Hematopoietic multipotent progenitor cell treated with erythropoietin and hydrocortisone succinate and interleukin-3 and kit ligand, for 17 days (in vitro differentiated cells): Measurements from ENCODE around the gene BCL2L11.
"Not testable (repeated sequence)": the region's sequence is repeated elsewhere in the genome, so short reads cannot be mapped to it uniquely, and the experiment has no call there.

Experiments
- DNase-seq: peaks from one replicate; pipeline ENCODE4 v3.0.0-alpha.2; 2015; ENCODE audit warnings: low spot score

Gene BCL2L11

GRCh38 chr2:111120253-111121027, at the start of gene BCL2L11:
Gene BCL2L11 (plus strand): TSS chr2:111120914. CDS start chr2:111123746, 2,832 bp downstream.
- DNase-seq, result peak; percentile 92

- no peak for DNase-seq
Observed at GRCh38 chr2:111071600-111072171, 49.0 kb upstream of the BCL2L11 start.

GRCh38 chr2:111072220-111072871, 48.4 kb upstream of the BCL2L11 start:
- no peak for DNase-seq

GRCh38 chr2:111082659-111083058, 38.1 kb upstream of the BCL2L11 start:
- DNase-seq, result not testable (repeated sequence)

GRCh38 chr2:111091811-111092211, 28.9 kb upstream of the BCL2L11 start:
- DNase-seq, result no peak

GRCh38 chr2:111094691-111095090, 26.0 kb upstream of the BCL2L11 start:
- no peak for DNase-seq

GRCh38 chr2:111095434-111095833, 25.3 kb upstream of the BCL2L11 start:
- DNase-seq, result no peak

GRCh38 chr2:111099402-111099801, 21.3 kb upstream of the BCL2L11 start:
- DNase-seq, result no peak

GRCh38 chr2:111100087-111100764, 20.5 kb upstream of the BCL2L11 start:
- no peak for DNase-seq

- DNase-seq, result no peak
Observed at GRCh38 chr2:111100765-111101162, 19.9 kb upstream of the BCL2L11 start.

- DNase-seq, result no peak
Observed at GRCh38 chr2:111101592-111101991, 19.1 kb upstream of the BCL2L11 start.

- DNase-seq, result no peak
Observed at GRCh38 chr2:111102216-111102615, 18.5 kb upstream of the BCL2L11 start.

GRCh38 chr2:111105926-111106325, 14.8 kb upstream of the BCL2L11 start:
- no peak for DNase-seq

- DNase-seq, result no peak
Observed at GRCh38 chr2:111106706-111107105, 14.0 kb upstream of the BCL2L11 start.

- DNase-seq, result no peak
Observed at GRCh38 chr2:111108745-111109271, 11.9 kb upstream of the BCL2L11 start.

GRCh38 chr2:111111101-111111755, 9.5 kb upstream of the BCL2L11 start:
- DNase-seq, result no peak

- no peak for DNase-seq
Observed at GRCh38 chr2:111113838-111114237, 6.9 kb upstream of the BCL2L11 start.

GRCh38 chr2:111116011-111116746, 4.5 kb upstream of the BCL2L11 start:
- no peak for DNase-seq

- peak; percentile 81 for DNase-seq
Observed at GRCh38 chr2:111116843-111117597, 3.7 kb upstream of the BCL2L11 start.
